Stimulated activated CD8-positive, alpha-beta memory T cell treated with anti-CD3 and anti-CD28 coated beads, Interleukin-4, amount 100 ng/mL, for 4 hours (primary cell): ENCODE results near the gene GPR68.
A peak's percentile ranks its signal among the peaks of the same experiment; 100 is the strongest.
"Not testable (repeated sequence)": the region's sequence is repeated elsewhere in the genome, so short reads cannot be mapped to it uniquely, and the experiment has no call there.

Source experiments
- DNase-seq, 2 donors: peaks; one replicate each; pipeline ENCODE4 v3.0.0-alpha.2; 2020; ENCODE audit warnings: low read depth in 2 of 2, low spot score in 1 of 2

The GPR68 gene

GRCh38 chr14:91253795-91254323, 9.4 kb upstream of the GPR68 start:
- DNase-seq, result no peak

- no peak for DNase-seq
Measured at GRCh38 chr14:91252871-91253794, 8.6 kb upstream of the GPR68 start.

GRCh38 chr14:91250912-91251311, 6.4 kb upstream of the GPR68 start:
- no peak for DNase-seq

- no peak for DNase-seq
Measured at GRCh38 chr14:91249841-91250616, 5.5 kb upstream of the GPR68 start.

- DNase-seq, result peak in 1 of 2 donors; percentile 30
Measured at GRCh38 chr14:91246051-91246852, 1.7 kb upstream of the GPR68 start.

- DNase-seq, result not testable (repeated sequence)
Measured at GRCh38 chr14:91245616-91246015, 1.1 kb upstream of the GPR68 start.

GRCh38 chr14:91245029-91245428, 525 bp upstream of the GPR68 start:
- DNase-seq, result peak in 1 of 2 donors; percentile 47

- no peak for DNase-seq
Measured at GRCh38 chr14:91243074-91243471, 1.4 kb downstream of the GPR68 start.

GRCh38 chr14:91242635-91243034, 1.9 kb downstream of the GPR68 start:
- no peak for DNase-seq

- no peak for DNase-seq
Measured at GRCh38 chr14:91241863-91242262, 2.6 kb downstream of the GPR68 start.

GRCh38 chr14:91238661-91239060, 5.8 kb downstream of the GPR68 start:
- no peak for DNase-seq

GRCh38 chr14:91238085-91238484, 6.4 kb downstream of the GPR68 start:
- no peak for DNase-seq

- DNase-seq, result no peak
Measured at GRCh38 chr14:91237219-91237618, 7.3 kb downstream of the GPR68 start.

GRCh38 chr14:91235841-91236240, 8.7 kb downstream of the GPR68 start:
- no peak for DNase-seq

- DNase-seq, result no peak
Measured at GRCh38 chr14:91234791-91235114, 9.8 kb downstream of the GPR68 start.

GRCh38 chr14:91233936-91234790, 10.3 kb downstream of the GPR68 start:
- no peak for DNase-seq

- DNase-seq, result no peak
Measured at GRCh38 chr14:91232603-91233002, 11.9 kb downstream of the GPR68 start.

- no peak for DNase-seq
Measured at GRCh38 chr14:91232052-91232451, 12.5 kb downstream of the GPR68 start.

GRCh38 chr14:91231446-91231845, 13.1 kb downstream of the GPR68 start:
- no peak for DNase-seq

GRCh38 chr14:91230397-91231035, 14.0 kb downstream of the GPR68 start:
- no peak for DNase-seq
